HG03571 (cell line): ENCODE results near the gene PRKCG.
"Not testable (repeated sequence)": the region's sequence is repeated elsewhere in the genome, so short reads cannot be mapped to it uniquely, and the experiment has no call there.

Experiments
- ATAC-seq: cut with Tn5 transposase; IDR thresholded peaks from one replicate; pipeline ENCODE4 v1.9.1; 2021; ENCODE audit not compliant: unreplicated experiment

Gene PRKCG

GRCh38 chr19:53881482-53882390, at the start of gene PRKCG:
Gene PRKCG, plus strand, starts transcription at chr19:53882197. Its CDS starts 298 bp downstream, at chr19:53882495.
- ATAC-seq, result no peak

- ATAC-seq, result not testable (repeated sequence)
These were observed 49.1 kb upstream of the PRKCG start for GRCh38 chr19:53832861-53833260.

- ATAC-seq, result not testable (repeated sequence)
These were observed 43.6 kb upstream of the PRKCG start for GRCh38 chr19:53838446-53838845.

GRCh38 chr19:53840241-53840640, 41.8 kb upstream of the PRKCG start:
- not testable (repeated sequence) for ATAC-seq

GRCh38 chr19:53840914-53841313, 41.1 kb upstream of the PRKCG start:
- not testable (repeated sequence) for ATAC-seq

GRCh38 chr19:53844849-53845246, 37.1 kb upstream of the PRKCG start:
- ATAC-seq, result no peak

- ATAC-seq, result no peak
These were observed 34.4 kb upstream of the PRKCG start for GRCh38 chr19:53847555-53847954.

- ATAC-seq, result no peak
These were observed 32.7 kb upstream of the PRKCG start for GRCh38 chr19:53849237-53849676.

GRCh38 chr19:53853707-53854106, 28.3 kb upstream of the PRKCG start:
- no peak for ATAC-seq

- ATAC-seq, result no peak
These were observed 17.6 kb upstream of the PRKCG start for GRCh38 chr19:53864308-53864836.

GRCh38 chr19:53865523-53865917, 16.5 kb upstream of the PRKCG start:
- ATAC-seq, result no peak

GRCh38 chr19:53865918-53866864, 15.8 kb upstream of the PRKCG start:
- ATAC-seq, result no peak

GRCh38 chr19:53866865-53867224, 15.2 kb upstream of the PRKCG start:
- no peak for ATAC-seq

- peak; percentile 64 for ATAC-seq
These were observed 14.5 kb upstream of the PRKCG start, which contains the start of gene MYADM for GRCh38 chr19:53867225-53868090. Gene MYADM, plus strand, starts transcription at chr19:53867883. Its CDS starts 5,647 bp downstream, at chr19:53873530.

- no peak for ATAC-seq
These were observed 13.7 kb upstream of the PRKCG start for GRCh38 chr19:53868091-53868891.

GRCh38 chr19:53868892-53869804, 12.8 kb upstream of the PRKCG start:
- ATAC-seq, result peak; percentile 27

GRCh38 chr19:53869805-53870484, 12.1 kb upstream of the PRKCG start:
- ATAC-seq, result not testable (repeated sequence)

GRCh38 chr19:53870485-53870844, 11.5 kb upstream of the PRKCG start:
- ATAC-seq, result no peak
